Motor neuron (in vitro differentiated cells): ENCODE results near the gene ACAD11. TPM values are rescaled to one million over a fixed set of nuclear protein-coding genes. Genes with fewer than 3 reads are reported as not detected.
"Not testable (repeated sequence)": the region's sequence is repeated elsewhere in the genome, so short reads cannot be mapped to it uniquely, and the experiment has no call there.

ENCODE experiments used
- ATAC-seq, 8 experiments: fragments of 200-7000 bp; cut with Tn5 transposase; replicated peaks in 6 of 8; 2 replicates each; pipeline ENCODE4 v1.8.0; 2021; ENCODE audit warnings: mild to moderate bottlenecking in 8 of 8, moderate library complexity in 8 of 8
- H3K27ac ChIP-seq, 2 donors: fragments of 250-450 bp; sonication (Bioruptor Pico); 2 replicates each; pipeline ENCODE4 v1.9.0; 2021; ENCODE audit warnings: antibody characterized with exemption in 2 of 2, mild to moderate bottlenecking in 2 of 2, moderate library complexity in 1 of 2
- H3K4me1 ChIP-seq, 2 donors: fragments of 250-450 bp; sonication (Bioruptor Pico); replicated peaks in 1 of 2; 2 replicates each; pipeline ENCODE4 v1.6.1; 2021; ENCODE audit warnings: antibody characterized with exemption in 2 of 2, mild to moderate bottlenecking in 2 of 2, moderate library complexity in 1 of 2
- H3K4me3 ChIP-seq, 5 donors: fragments of 250-450 bp; sonication (Bioruptor Pico); 2 replicates each; pipeline ENCODE4 v1.9.0; 2021; ENCODE audit warnings: antibody characterized with exemption in 5 of 5, mild to moderate bottlenecking in 5 of 5, moderate library complexity in 4 of 5
- WGBS, 10 experiments: fragments of 450-650 bp; shearing (Covaris generic); methylation state at CpG; one replicate each; pipeline ENCODE4 v1.0.0; 2022; 5-methylcytosine and 5-hydroxymethylcytosine counted together
- in situ Hi-C, 9 experiments: fragments of 400-800 bp; cut with MboI; loops; one replicate each; pipeline ENCODE4 v1.15.0; 2021; ENCODE audit warnings: low sequenced_read_pairs in 9 of 9, low pct_unique_long_range_greater_than_20kb in 2 of 9; ENCODE audit not compliant: unreplicated experiment in 9 of 9
- total RNA-seq, 8 experiments: library from RNA; unstranded; fragments of 300-600 nt; gene quantifications; 2 replicates each; pipeline versions ENCODE4 v1.2.3 to v1.2.4, GENCODE V29; 2022

The ACAD11 gene
- total RNA-seq, 8 experiments from 2014 or later, result 13.9 to 47.3 (median 27.3) TPM

GRCh38 chr3:132622148-132622547 lies 37.5 kb downstream of the ACAD11 start:
- H3K4me3 ChIP-seq, result no peak overlapping the region
- no peak overlapping the region for H3K27ac ChIP-seq
- in situ Hi-C loops, result no loop called here
- H3K4me1 ChIP-seq, result no peaks in the 10 kb centered on the region
- no peak for ATAC-seq
- WGBS, 10 experiments, result 0 to 100% (median 100%) methylated on average over 1 of the region's 1 CpG; no CpG with 5 or more reads in 2 of the 10 experiments

GRCh38 chr3:132616780-132617179 lies 42.8 kb downstream of the ACAD11 start:
- in situ Hi-C loops, result no loop called here
- no peak for ATAC-seq
- H3K4me1 ChIP-seq, result no peaks in the 10 kb centered on the region
- no peak overlapping the region for H3K27ac ChIP-seq
- no peak overlapping the region for H3K4me3 ChIP-seq
- WGBS, 10 experiments, result 71 to 100% (median 100%) methylated on average over 1 of the region's 1 CpG; no CpG with 5 or more reads in 2 of the 10 experiments

GRCh38 chr3:132615881-132616280 lies 43.7 kb downstream of the ACAD11 start:
- 7 to 100% (median 93%) methylated on average over 2 to 3 of the region's 3 CpGs for WGBS, 10 experiments
- H3K27ac ChIP-seq, result no peak overlapping the region
- no peaks in the 10 kb centered on the region for H3K4me1 ChIP-seq
- peak in 3 of 8 experiments; percentile 29 to 45 (median 38) for ATAC-seq
- no peak overlapping the region for H3K4me3 ChIP-seq
- in situ Hi-C loops, result no loop called here

- H3K4me3 ChIP-seq, H3K27ac ChIP-seq, in situ Hi-C loops, H3K4me1 ChIP-seq, ATAC-seq: not testable (repeated sequence)
- 90 to 100% (median 100%) methylated on average over 1 to 3 of the region's 3 CpGs; no CpG with 5 or more reads in 3 of the 10 experiments for WGBS, 10 experiments
These were observed 44.3 kb downstream of the ACAD11 start for GRCh38 chr3:132615301-132615700.

GRCh38 chr3:132606620-132607019 lies 53.0 kb downstream of the ACAD11 start:
- H3K4me1 ChIP-seq, H3K4me3 ChIP-seq, H3K27ac ChIP-seq, in situ Hi-C loops: not testable (repeated sequence)
- 53 to 100% (median 94%) methylated on average over 1 to 8 of the region's 8 CpGs; no CpG with 5 or more reads in 1 of the 10 experiments for WGBS, 10 experiments
- peak in 3 of 8 experiments; percentile 16 to 50 (median 26) for ATAC-seq

GRCh38 chr3:132606085-132606484 lies 53.5 kb downstream of the ACAD11 start:
- peak in 3 of 8 experiments; percentile 64 to 79 (median 75) for ATAC-seq
- Histone ChIP-seq H3K27ac (no peak overlapping the region), H3K4me3 (no peak overlapping the region), H3K4me1 (no peaks in the 10 kb centered on the region)
- 55 to 100% (median 100%) methylated on average over 1 of the region's 1 CpG; no CpG with 5 or more reads in 2 of the 10 experiments for WGBS, 10 experiments
- in situ Hi-C loops, result no loop called here

- in situ Hi-C loops, result no loop called here
- 0 to 89% (median 49%) methylated on average over 1 to 2 of the region's 2 CpGs; no CpG with 5 or more reads in 2 of the 10 experiments for WGBS, 10 experiments
- Histone ChIP-seq H3K27ac (no peak overlapping the region), H3K4me1 (no peaks in the 10 kb centered on the region), H3K4me3 (no peak overlapping the region)
- peak in 4 of 8 experiments; percentile 10 to 81 (median 54) for ATAC-seq
These were observed 54.2 kb downstream of the ACAD11 start for GRCh38 chr3:132605374-132605792.

- H3K4me3 ChIP-seq, H3K27ac ChIP-seq, H3K4me1 ChIP-seq, in situ Hi-C loops: not testable (repeated sequence)
- no CpG with 5 or more reads among the region's 1 CpG for WGBS, 10 experiments
- peak in 2 of 8 experiments; percentile 33 to 40 for ATAC-seq
These were observed 59.0 kb downstream of the ACAD11 start for GRCh38 chr3:132600614-132601013.

GRCh38 chr3:132598181-132598580 lies 61.4 kb downstream of the ACAD11 start:
- H3K4me1 ChIP-seq, result no peaks in the 10 kb centered on the region
- H3K27ac ChIP-seq, result no peak overlapping the region
- WGBS, 10 experiments, result 18 to 100% (median 88%) methylated on average over 1 to 3 of the region's 3 CpGs
- ATAC-seq, result no peak
- no peak overlapping the region for H3K4me3 ChIP-seq
- in situ Hi-C loops, result no loop called here

- WGBS, 10 experiments, result 17 to 100% (median 90%) methylated on average over 2 of the region's 2 CpGs; no CpG with 5 or more reads in 1 of the 10 experiments
- Histone ChIP-seq H3K4me3 (no peak overlapping the region), H3K4me1 (no peaks in the 10 kb centered on the region), H3K27ac (no peak overlapping the region)
- in situ Hi-C loops, result no loop called here
- ATAC-seq, result no peak
These were observed 61.9 kb downstream of the ACAD11 start for GRCh38 chr3:132597660-132598059.

GRCh38 chr3:132596816-132597433 lies 62.7 kb downstream of the ACAD11 start, which contains the start of gene ACKR4:
TSS of gene ACKR4 (plus strand) at chr3:132597270. CDS start at chr3:132600398, 3,128 bp downstream.
- ATAC-seq, result peak in 2 of 8 experiments; percentile 17 to 21
- no peak within 1 kb of the TSS for H3K4me3 ChIP-seq
- no peaks in the 10 kb centered on the region for H3K4me1 ChIP-seq
- no peak within 1 kb of the TSS for H3K27ac ChIP-seq
- WGBS, 10 experiments, result 12 to 100% (median 88%) methylated on average over 1 to 2 of the region's 2 CpGs
- in situ Hi-C loops, result no loop called here

- H3K4me3 ChIP-seq, result no peak overlapping the region
- H3K27ac ChIP-seq, result no peak overlapping the region
- ATAC-seq, result no peak
- in situ Hi-C loops, result no loop called here
- no peaks in the 10 kb centered on the region for H3K4me1 ChIP-seq
These were observed 63.3 kb downstream of the ACAD11 start for GRCh38 chr3:132596326-132596725.

- peak in 3 of 8 experiments; percentile 16 to 51 (median 17) for ATAC-seq
- in situ Hi-C loops, result no loop called here
- Histone ChIP-seq H3K4me3 (no peak overlapping the region), H3K27ac (no peak overlapping the region), H3K4me1 (no peaks in the 10 kb centered on the region)
These were observed 64.6 kb downstream of the ACAD11 start for GRCh38 chr3:132595014-132595413.

- ATAC-seq, result peak in 3 of 8 experiments; percentile 41 to 76 (median 63)
- in situ Hi-C loops, result no loop called here
- Histone ChIP-seq H3K4me1 (no peaks in the 10 kb centered on the region), H3K27ac (no peak overlapping the region), H3K4me3 (no peak overlapping the region)
These were observed 65.1 kb downstream of the ACAD11 start for GRCh38 chr3:132594498-132594897.
